MM.1S (cell line): ENCODE data around the gene SLC18A3.

Experiments used
- CTCF ChIP-seq: fragments of 300-600 bp; sonication (generic); IDR thresholded peaks from 2 replicates; pipeline ENCODE4 v1.5.1; 2016; ENCODE audit warnings: antibody characterized with exemption, low read length, mixed read lengths
- EZH2 ChIP-seq: fragments of 300-600 bp; sonication (generic); optimal IDR thresholded peaks from 2 replicates; pipeline ENCODE3; 2017; ENCODE audit warnings: low read depth, mild to moderate bottlenecking, antibody characterized with exemption, low read length, mixed read lengths
- EZH2phosphoT487 ChIP-seq: fragments of 300-600 bp; sonication (generic); IDR thresholded peaks from 2 replicates; pipeline ENCODE4 v1.6.1; 2018; ENCODE audit warnings: antibody characterized with exemption, low read length

- TF ChIP-seq CTCF (no peak), EZH2phosphoT487 (no peak), EZH2 (no peak)
Measured at GRCh38 chr10:49632406-49633317, 22.6 kb downstream of the SLC18A3 start.
